Measurements from ENCODE around the gene TSPAN18.

- TF ChIP-seq CTCF (IDR thresholded peaks at IDR 0.05) (no peak), POLR2AphosphoS5 (IDR thresholded peaks at IDR 0.05) (no peak), POLR2A (IDR thresholded peaks at IDR 0.05) (no peak), EP300 (IDR thresholded peaks at IDR 0.05) (no peak)
Observed at GRCh38 chr11:44825058-44825785, 98.5 kb downstream of the TSPAN18 start.

Data from gastroesophageal sphincter (tissue), 3 donors.